ENCODE measurements around the gene NR2F1.

GRCh38 chr5:93588352-93589151 is 5.5 kb downstream of the NR2F1 start:
- no peak for TF ChIP-seq CTCF (IDR thresholded peaks at IDR 0.05; ENCODE audit: low read depth, low read length)
- TF ChIP-seq POLR2A (IDR thresholded peaks at IDR 0.05; ENCODE audit: extremely low read depth, insufficient read length), result no peak
- TF ChIP-seq MAX (IDR thresholded peaks at IDR 0.05; ENCODE audit: low read depth, low read length), result no peak

All from NB4 (cell line).